ENCODE results near the gene PRRX2. TPM values are rescaled to one million over a fixed set of nuclear protein-coding genes. Genes with fewer than 3 reads are reported as not detected.

PRRX2 gene
- total RNA-seq, 4 donors from 2014 or later = 1.7 to 7.1 (median 4.9) TPM

- TF ChIP-seq CTCF (IDR thresholded peaks at IDR 0.05; ENCODE audit: low read depth) = no peak
Measured at GRCh38 chr9:129675620-129676019, 10.2 kb downstream of the PRRX2 start.

GRCh38 chr9:129676287-129676686, 10.8 kb downstream of the PRRX2 start:
- TF ChIP-seq CTCF (IDR thresholded peaks at IDR 0.05; ENCODE audit: low read depth) = no peak

GRCh38 chr9:129676975-129677374, 11.5 kb downstream of the PRRX2 start:
- TF ChIP-seq CTCF (IDR thresholded peaks at IDR 0.05; ENCODE audit: low read depth) = no peak

GRCh38 chr9:129677456-129677855, 12.0 kb downstream of the PRRX2 start:
- no peak for TF ChIP-seq CTCF (IDR thresholded peaks at IDR 0.05; ENCODE audit: low read depth)

- TF ChIP-seq CTCF (IDR thresholded peaks at IDR 0.05; ENCODE audit: low read depth) = no peak
Measured at GRCh38 chr9:129678844-129679243, 13.4 kb downstream of the PRRX2 start.

GRCh38 chr9:129679537-129679936, 14.1 kb downstream of the PRRX2 start:
- TF ChIP-seq CTCF (IDR thresholded peaks at IDR 0.05; ENCODE audit: low read depth) = no peak

- TF ChIP-seq CTCF (IDR thresholded peaks at IDR 0.05; ENCODE audit: low read depth) = no peak
Measured at GRCh38 chr9:129681924-129682323, 16.5 kb downstream of the PRRX2 start.

Data from subcutaneous adipose tissue (tissue), 4 donors.